ENCODE measurements around the gene PSENEN.

DNA sequence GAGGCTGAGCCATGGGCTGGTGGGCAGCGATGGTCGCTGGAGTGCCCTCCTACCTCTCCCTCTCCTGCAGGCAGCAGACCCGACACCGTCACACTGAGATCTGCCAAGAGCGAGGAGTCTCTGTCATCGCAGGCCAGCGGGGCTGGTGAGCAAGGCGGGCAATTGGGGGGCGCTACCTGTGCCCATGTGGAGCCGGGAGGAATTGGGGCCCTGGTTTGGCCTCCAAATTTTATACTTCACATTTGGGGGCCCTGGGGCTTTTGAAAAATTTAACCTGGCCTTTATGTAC is 39.8 kb downstream of the PSENEN start:
- TF ChIP-seq, protein P1, sequence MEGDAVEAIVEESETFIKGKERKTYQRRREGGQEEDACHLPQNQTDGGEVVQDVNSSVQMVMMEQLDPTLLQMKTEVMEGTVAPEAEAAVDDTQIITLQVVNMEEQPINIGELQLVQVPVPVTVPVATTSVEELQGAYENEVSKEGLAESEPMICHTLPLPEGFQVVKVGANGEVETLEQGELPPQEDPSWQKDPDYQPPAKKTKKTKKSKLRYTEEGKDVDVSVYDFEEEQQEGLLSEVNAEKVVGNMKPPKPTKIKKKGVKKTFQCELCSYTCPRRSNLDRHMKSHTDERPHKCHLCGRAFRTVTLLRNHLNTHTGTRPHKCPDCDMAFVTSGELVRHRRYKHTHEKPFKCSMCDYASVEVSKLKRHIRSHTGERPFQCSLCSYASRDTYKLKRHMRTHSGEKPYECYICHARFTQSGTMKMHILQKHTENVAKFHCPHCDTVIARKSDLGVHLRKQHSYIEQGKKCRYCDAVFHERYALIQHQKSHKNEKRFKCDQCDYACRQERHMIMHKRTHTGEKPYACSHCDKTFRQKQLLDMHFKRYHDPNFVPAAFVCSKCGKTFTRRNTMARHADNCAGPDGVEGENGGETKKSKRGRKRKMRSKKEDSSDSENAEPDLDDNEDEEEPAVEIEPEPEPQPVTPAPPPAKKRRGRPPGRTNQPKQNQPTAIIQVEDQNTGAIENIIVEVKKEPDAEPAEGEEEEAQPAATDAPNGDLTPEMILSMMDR (IDR thresholded peaks at IDR 0.05) = no peak
- TF ChIP-seq POLR2A (IDR thresholded peaks at IDR 0.05) = no peak
